H1 (cell line): Measurements from ENCODE around the gene DDX50. TPM values are rescaled to one million over a fixed set of nuclear protein-coding genes. Genes with fewer than 3 reads are reported as not detected.
A peak's percentile ranks its signal among the peaks of the same experiment; 100 is the strongest.

Experiments used
- ASH2L ChIP-seq: fragments of 200-600, 300-600 bp; sonication (generic); IDR thresholded peaks from one replicate; pipeline ENCODE4 v1.7.1; 2017; ENCODE audit warnings: low read length
- CHD1 ChIP-seq: IDR thresholded peaks from 2 replicates; pipeline ENCODE4 v1.6.1; 2012; ENCODE audit warnings: low read depth, low read length, improper control_type of control experiment
- CHD2 ChIP-seq: IDR thresholded peaks from 2 replicates; pipeline ENCODE4 v1.6.1; 2012; ENCODE audit warnings: low read length, improper control_type of control experiment
- CTBP2 ChIP-seq: IDR thresholded peaks from 2 replicates; pipeline ENCODE4 v1.7.0; 2011; ENCODE audit warnings: borderline replicate concordance, mild to moderate bottlenecking, moderate library complexity, mixed read lengths, low read length; ENCODE audit not compliant: insufficient read depth, insufficient read length
- E2F6 ChIP-seq: IDR thresholded peaks from 2 replicates; pipeline ENCODE4 v1.6.1; 2012; ENCODE audit warnings: inconsistent platforms
- EGR1 ChIP-seq: IDR thresholded peaks from 2 replicates; pipeline ENCODE4 v1.6.1; 2011; ENCODE audit warnings: low read depth, low read length, borderline replicate concordance
- HDAC2 ChIP-seq, 2 experiments: fragments of 300-600 bp in 1 of 2; sonication (generic) in 1 of 2; IDR thresholded peaks; 2 replicates each; pipeline ENCODE4 v1.6.1; 2011 to 2012; ENCODE audit warnings: low read depth in 2 of 2, low read length in 2 of 2, mild to moderate bottlenecking in 2 of 2, moderate library complexity in 2 of 2, borderline replicate concordance in 1 of 2, inconsistent platforms in 1 of 2
- HDAC6 ChIP-seq: IDR thresholded peaks from one replicate; pipeline ENCODE4 v1.7.1; 2012; ENCODE audit warnings: low read depth, mild to moderate bottlenecking, inconsistent platforms, low read length, moderate library complexity
- JUN ChIP-seq: IDR thresholded peaks from 2 replicates; pipeline ENCODE4 v1.6.1; 2011; ENCODE audit warnings: low read depth, mild to moderate bottlenecking, improper control_type of control experiment, low read length
- JUND ChIP-seq: IDR thresholded peaks from 2 replicates; pipeline ENCODE4 v1.6.1; 2011; ENCODE audit warnings: mild to moderate bottlenecking, improper control_type of control experiment, low read length
- KDM5A ChIP-seq: fragments of 200-600 bp; IDR thresholded peaks from 2 replicates; pipeline ENCODE4 v1.7.1; 2012; ENCODE audit warnings: mild to moderate bottlenecking, low read length, inconsistent platforms, mixed read lengths
- PHF8 ChIP-seq: fragments of 200-600 bp; sonication (generic); conservative IDR thresholded peaks from 2 replicates; pipeline ENCODE4 v1.7.1; 2012; ENCODE audit warnings: low read depth, mild to moderate bottlenecking, inconsistent platforms, low read length, moderate library complexity
- POLR2A ChIP-seq, 2 experiments: IDR thresholded peaks; 1 replicate in 1 of 2; 2 replicates in 1 of 2; pipeline ENCODE4 v1.6.1; 2011; ENCODE audit warnings: low read depth in 2 of 2, low read length in 2 of 2, mild to moderate bottlenecking in 2 of 2; ENCODE audit errors: control extremely low read depth in 1 of 2
- POLR2AphosphoS5 ChIP-seq: IDR thresholded peaks from 2 replicates; pipeline ENCODE4 v1.6.1; 2011; ENCODE audit warnings: low read depth, low read length
- RXRA ChIP-seq: IDR thresholded peaks from 2 replicates; pipeline ENCODE4 v1.6.1; 2011; ENCODE audit warnings: low read depth, mild to moderate bottlenecking, low read length, moderate library complexity; ENCODE audit not compliant: insufficient read depth
- SIRT6 ChIP-seq: IDR thresholded peaks from one replicate; pipeline ENCODE4 v1.7.1; 2012; ENCODE audit warnings: low read length, inconsistent platforms
- SIX5 ChIP-seq: IDR thresholded peaks from 2 replicates; pipeline ENCODE4 v1.6.1; 2011; ENCODE audit warnings: mild to moderate bottlenecking, low read depth, low read length
- SP1 ChIP-seq: IDR thresholded peaks from 2 replicates; pipeline ENCODE4 v1.6.1; 2011; ENCODE audit warnings: low read depth, low read length
- SRF ChIP-seq: IDR thresholded peaks from 2 replicates; pipeline ENCODE4 v1.6.1; 2011; ENCODE audit warnings: mild to moderate bottlenecking, low read depth, low read length, moderate library complexity
- TAF7 ChIP-seq: optimal IDR thresholded peaks from 2 replicates; pipeline ENCODE3; 2011; ENCODE audit warnings: low read depth, mild to moderate bottlenecking, inconsistent platforms, low read length, moderate library complexity, borderline replicate concordance
- TBP ChIP-seq: IDR thresholded peaks from 2 replicates; pipeline ENCODE4 v1.6.1; 2011; ENCODE audit warnings: low read depth, low read length, improper control_type of control experiment
- TCF12 ChIP-seq: IDR thresholded peaks from 2 replicates; pipeline ENCODE4 v1.6.1; 2011; ENCODE audit warnings: low read depth, mild to moderate bottlenecking, low read length
- TEAD4 ChIP-seq: IDR thresholded peaks from 2 replicates; pipeline ENCODE4 v1.6.1; 2012; ENCODE audit warnings: low read depth, low read length, inconsistent platforms, mixed read lengths
- polyA plus RNA-seq, 7 experiments: library from polyadenylated mRNA; depleted of rRNA in 3 of 7; stranded (reverse) in 5 of 7; unstranded in 2 of 7; fragments of >200 nt in 5 of 7; fragments of 200-250 nt in 2 of 7; gene quantifications; 1 replicate in 5 of 7; 2 replicates in 1 of 7; 4 replicates in 1 of 7; pipeline versions ENCODE4 v1.2.1 to v1.2.3, GENCODE V29; 2011 to 2013; ENCODE audit warnings: missing spikeins in 2 of 7, mixed read lengths in 2 of 7
- total RNA-seq: library from RNA; stranded (reverse); fragmentation: NEBNext Ultra II Directional; extraction: Animal tissue kit (Norgen Biotek cat#: 25700); gene quantifications from 2 replicates; pipeline ENCODE4 v1.2.1, GENCODE V29; 2021

DDX50 gene
- total and polyA plus RNA-seq, 2 of the 8 experiments (the other 6 are each of a cell fraction or from before 2014, with no cell fraction given): 20.0 to 36.5 TPM

GRCh38 chr10:68988530-68989316, 87.6 kb downstream of the DDX50 start, which contains the start of gene KIFBP (continued):
- no peak for TF ChIP-seq CTBP2
- peak; percentile 71; the same call in 1 of the 2 replicates for TF ChIP-seq TEAD4
- peak in 1 of 2 experiments; percentile 26; a peak in 1 of 4 replicates for TF ChIP-seq HDAC2 (IDR thresholded peaks at IDR 0.05; ENCODE audit: borderline replicate concordance in 1 of 2, low read depth in 2 of 2, low read length in 2 of 2)
- TF ChIP-seq HDAC6: no peak
- no peak for TF ChIP-seq EGR1
- TF ChIP-seq POLR2A (IDR thresholded peaks at IDR 0.05; ENCODE audit: control extremely low read depth in 1 of 2, low read depth in 2 of 2, low read length in 2 of 2): peak; percentile 82 to 93
- TF ChIP-seq JUN: no peak
- TF ChIP-seq E2F6: peak; percentile 3; the same call in 1 of the 2 replicates
- peak; percentile 88 for TF ChIP-seq TBP
- TF ChIP-seq RXRA: no peak
- no peak for TF ChIP-seq TCF12
- peak; percentile 77; the same call in 1 of the 2 replicates for TF ChIP-seq SP1
- TF ChIP-seq CHD2: no peak; the same call in 1 of the 2 replicates
- TF ChIP-seq PHF8: peak; percentile 91
- no peak for TF ChIP-seq JUND
- peak; percentile 93 for TF ChIP-seq POLR2AphosphoS5
- TF ChIP-seq SIRT6: no peak
- TF ChIP-seq SRF: no peak
- TF ChIP-seq KDM5A: 0 out of 2 replicates have a peak, but pooled peaks have one; percentile 21
- TF ChIP-seq SIX5: no peak
- TF ChIP-seq TAF7: peak; percentile 88
- peak; percentile 90 for TF ChIP-seq ASH2L
- TF ChIP-seq CHD1: no peak
